ENCODE measurements around the gene PDZRN4.
"Not testable (repeated sequence)": the region's sequence is repeated elsewhere in the genome, so short reads cannot be mapped to it uniquely, and the experiment has no call there.

Gene PDZRN4

GRCh38 chr12:41228066-41228820 lies 40.1 kb downstream of the PDZRN4 start:
- Mint-ChIP-seq H3K4me3 (no peak overlapping the region), H3K27ac (no peak overlapping the region), H3K9me3 (no peaks in the 10 kb centered on the region), H3K36me3 (ENCODE audit: low read depth) (no peaks in the 10 kb centered on the region), H3K27me3 (ENCODE audit: low read depth) (no peaks in the 10 kb centered on the region), H3K4me1 (ENCODE audit: low read depth) (no peaks in the 10 kb centered on the region)
- DNase-seq (ENCODE audit: low spot score) = no peak

- no peak overlapping the region for H3K27ac Mint-ChIP-seq
- no peaks in the 10 kb centered on the region for H3K27me3 Mint-ChIP-seq (ENCODE audit: low read depth)
- H3K9me3 Mint-ChIP-seq = no peaks in the 10 kb centered on the region
- H3K4me3 Mint-ChIP-seq = no peak overlapping the region
- DNase-seq (ENCODE audit: low spot score) = no peak
- H3K4me1 Mint-ChIP-seq (ENCODE audit: low read depth) = no peaks in the 10 kb centered on the region
- H3K36me3 Mint-ChIP-seq (ENCODE audit: low read depth) = no peaks in the 10 kb centered on the region
Observed at GRCh38 chr12:41230756-41231155, 42.6 kb downstream of the PDZRN4 start.

- DNase-seq (ENCODE audit: low spot score) = no peak
- no peaks in the 10 kb centered on the region for H3K36me3 Mint-ChIP-seq (ENCODE audit: low read depth)
- H3K4me3 Mint-ChIP-seq = no peak overlapping the region
- H3K9me3 Mint-ChIP-seq = no peaks in the 10 kb centered on the region
- no peak overlapping the region for H3K27ac Mint-ChIP-seq
- H3K27me3 Mint-ChIP-seq (ENCODE audit: low read depth) = no peaks in the 10 kb centered on the region
- H3K4me1 Mint-ChIP-seq (ENCODE audit: low read depth) = no peaks in the 10 kb centered on the region
Observed at GRCh38 chr12:41234692-41235091, 46.6 kb downstream of the PDZRN4 start.

DNA sequence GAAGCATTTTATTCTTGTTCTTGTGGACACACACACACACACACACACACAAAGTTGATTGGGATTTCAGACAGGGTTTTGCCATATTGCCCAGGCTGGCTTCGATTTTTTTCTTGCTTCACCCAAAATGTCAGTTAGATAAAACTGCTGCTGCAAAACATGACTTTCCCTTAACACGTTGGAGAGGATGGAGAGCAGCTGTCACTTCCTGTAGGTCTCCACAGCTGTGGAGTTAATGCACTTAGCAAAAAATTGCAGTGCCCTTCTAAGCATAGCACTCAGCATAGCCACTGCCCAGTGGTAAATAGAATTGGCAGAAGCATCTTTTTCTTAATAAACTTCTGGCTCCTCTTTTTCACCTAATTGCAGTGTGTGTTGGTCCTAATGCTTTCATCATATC lies 54.5 kb downstream of the PDZRN4 start:
- Mint-ChIP-seq H3K27me3 (ENCODE audit: low read depth) (no peaks in the 10 kb centered on the region), H3K9me3 (no peaks in the 10 kb centered on the region), H3K4me1 (ENCODE audit: low read depth) (no peaks in the 10 kb centered on the region), H3K27ac (no peak overlapping the region), H3K4me3 (no peak overlapping the region), H3K36me3 (ENCODE audit: low read depth) (no peaks in the 10 kb centered on the region)
- no peak for DNase-seq (ENCODE audit: low spot score)

- Mint-ChIP-seq H3K4me1 (ENCODE audit: low read depth) (no peaks in the 10 kb centered on the region), H3K36me3 (ENCODE audit: low read depth) (no peaks in the 10 kb centered on the region), H3K4me3 (no peak overlapping the region), H3K27me3 (ENCODE audit: low read depth) (no peaks in the 10 kb centered on the region), H3K27ac (no peak overlapping the region), H3K9me3 (no peaks in the 10 kb centered on the region)
- no peak for DNase-seq (ENCODE audit: low spot score)
Observed at GRCh38 chr12:41248391-41248790, 60.3 kb downstream of the PDZRN4 start.

DNA sequence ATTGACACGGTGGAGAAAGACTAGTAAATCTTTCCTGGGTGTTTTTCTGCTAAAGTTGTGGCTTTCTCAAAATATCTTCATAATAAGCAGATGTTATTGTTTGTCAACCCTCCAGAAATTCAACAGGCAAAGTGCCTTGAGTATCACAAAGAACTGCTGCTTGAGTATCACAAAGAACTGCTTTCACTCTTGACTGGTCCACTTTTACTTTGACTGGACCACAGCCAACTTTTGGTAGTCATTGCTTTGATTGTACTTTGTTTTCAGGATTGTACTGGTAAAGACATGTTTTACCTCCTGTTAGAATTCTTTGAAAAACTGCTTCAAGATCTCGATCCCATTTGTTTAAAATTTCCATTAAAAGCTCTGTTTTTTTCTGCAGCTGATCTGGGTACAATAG lies 62.6 kb downstream of the PDZRN4 start:
- Mint-ChIP-seq H3K4me3 (no peak overlapping the region), H3K27me3 (ENCODE audit: low read depth) (no peaks in the 10 kb centered on the region), H3K27ac (no peak overlapping the region), H3K4me1 (ENCODE audit: low read depth) (no peaks in the 10 kb centered on the region), H3K9me3 (no peaks in the 10 kb centered on the region), H3K36me3 (ENCODE audit: low read depth) (no peaks in the 10 kb centered on the region)
- DNase-seq (ENCODE audit: low spot score) = no peak

DNA sequence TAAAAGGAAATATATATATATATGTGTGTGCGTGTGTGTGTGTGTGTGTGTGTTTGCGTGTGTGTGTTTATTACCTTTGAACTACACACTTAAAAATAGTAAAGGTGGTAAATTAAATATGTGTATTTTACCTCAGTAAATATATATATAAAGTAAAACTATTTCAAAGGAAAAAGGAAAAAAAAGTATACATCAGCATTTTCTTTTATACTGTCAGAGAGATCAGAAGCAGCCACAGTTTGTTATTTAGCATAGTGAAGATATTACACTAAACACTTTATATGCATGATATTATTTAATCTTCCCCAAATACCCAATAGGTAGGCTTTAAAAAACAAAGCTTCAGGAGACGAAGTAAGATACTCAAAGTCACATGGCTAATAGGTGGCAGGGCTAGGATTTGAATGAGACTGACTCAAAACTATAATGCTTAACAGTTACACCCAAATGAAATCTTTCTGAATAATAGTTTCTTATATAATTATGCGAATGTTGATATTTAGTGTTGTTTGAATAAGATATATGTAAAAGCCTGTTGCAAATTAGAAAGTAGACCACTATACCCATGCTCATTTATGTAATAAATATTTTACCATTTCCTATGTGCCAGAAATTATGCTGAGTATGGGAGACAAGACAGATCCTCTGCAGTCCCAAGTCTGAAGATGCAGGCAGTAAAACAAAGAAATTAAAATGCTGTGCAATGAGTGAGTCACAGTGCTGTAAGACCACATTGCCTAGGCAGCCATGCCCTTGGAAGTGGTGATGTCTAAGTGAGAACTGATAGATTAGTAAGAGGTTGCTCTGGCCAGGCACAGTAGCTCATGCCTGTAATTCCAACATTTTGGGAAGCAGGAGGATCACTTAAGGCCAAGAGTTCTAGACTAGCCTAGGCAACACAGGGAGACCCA lies 66.1 kb downstream of the PDZRN4 start:
- DNase-seq (ENCODE audit: low spot score) = no peak
- Mint-ChIP-seq H3K4me1 (ENCODE audit: low read depth) (no peaks in the 10 kb centered on the region), H3K9me3 (no peaks in the 10 kb centered on the region), H3K27me3 (ENCODE audit: low read depth) (no peaks in the 10 kb centered on the region), H3K36me3 (ENCODE audit: low read depth) (no peaks in the 10 kb centered on the region), H3K27ac (no peak overlapping the region), H3K4me3 (no peak overlapping the region)

DNA sequence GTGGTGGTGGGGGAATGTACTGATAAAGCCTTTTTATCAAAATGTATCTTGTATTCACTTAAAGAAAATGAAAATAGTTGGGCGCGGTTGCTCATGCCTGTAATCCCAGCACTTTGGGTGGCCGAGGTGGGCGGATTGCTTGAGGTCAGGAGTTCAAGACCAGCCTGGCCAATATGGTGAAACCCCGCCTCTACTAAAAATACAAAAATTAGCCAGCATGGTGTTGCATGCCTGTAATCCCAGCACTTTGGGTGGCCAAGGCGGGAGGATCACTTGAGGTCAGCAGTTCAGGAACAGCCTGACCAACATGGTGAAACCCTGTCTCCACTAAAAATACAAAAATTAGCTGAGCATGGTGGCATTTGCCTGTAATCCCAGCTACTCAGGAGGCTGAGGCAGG lies 75.1 kb downstream of the PDZRN4 start:
- H3K4me1 Mint-ChIP-seq (ENCODE audit: low read depth); H3K36me3 Mint-ChIP-seq (ENCODE audit: low read depth); H3K4me3 Mint-ChIP-seq; DNase-seq (ENCODE audit: low spot score); H3K27ac Mint-ChIP-seq; H3K9me3 Mint-ChIP-seq; H3K27me3 Mint-ChIP-seq (ENCODE audit: low read depth): not testable (repeated sequence)

GRCh38 chr12:41264281-41264680 lies 76.2 kb downstream of the PDZRN4 start:
- H3K27ac Mint-ChIP-seq = no peak overlapping the region
- no peaks in the 10 kb centered on the region for H3K27me3 Mint-ChIP-seq (ENCODE audit: low read depth)
- H3K4me3 Mint-ChIP-seq = no peak overlapping the region
- no peaks in the 10 kb centered on the region for H3K36me3 Mint-ChIP-seq (ENCODE audit: low read depth)
- H3K4me1 Mint-ChIP-seq (ENCODE audit: low read depth) = no peaks in the 10 kb centered on the region
- no peak for DNase-seq (ENCODE audit: low spot score)
- H3K9me3 Mint-ChIP-seq = no peaks in the 10 kb centered on the region

DNA sequence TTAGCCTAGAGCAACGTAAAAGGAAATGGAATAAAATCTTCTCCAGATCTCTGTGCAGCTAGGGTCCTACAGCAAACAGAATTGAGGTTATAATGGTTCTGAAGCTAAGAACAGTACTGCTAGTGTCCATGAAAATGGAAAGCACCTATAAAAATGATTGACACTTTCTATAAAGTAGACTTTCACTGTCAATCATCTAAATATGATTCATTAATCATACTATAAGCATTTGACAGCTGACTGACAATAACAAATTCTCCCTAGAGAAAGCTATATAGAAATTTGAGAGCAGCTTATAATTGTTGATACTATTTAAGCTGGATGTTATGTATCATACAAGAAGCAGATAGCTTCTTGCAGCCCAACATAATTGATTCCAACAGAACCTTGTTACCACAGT lies 80.9 kb downstream of the PDZRN4 start:
- Mint-ChIP-seq H3K27ac (no peak overlapping the region), H3K27me3 (ENCODE audit: low read depth) (no peaks in the 10 kb centered on the region), H3K4me3 (no peak overlapping the region), H3K4me1 (ENCODE audit: low read depth) (no peaks in the 10 kb centered on the region), H3K36me3 (ENCODE audit: low read depth) (no peaks in the 10 kb centered on the region), H3K9me3 (no peaks in the 10 kb centered on the region)
- DNase-seq (ENCODE audit: low spot score) = no peak

- no peaks in the 10 kb centered on the region for H3K4me1 Mint-ChIP-seq (ENCODE audit: low read depth)
- H3K36me3 Mint-ChIP-seq (ENCODE audit: low read depth) = no peaks in the 10 kb centered on the region
- no peak overlapping the region for H3K27ac Mint-ChIP-seq
- no peaks in the 10 kb centered on the region for H3K9me3 Mint-ChIP-seq
- DNase-seq (ENCODE audit: low spot score) = no peak
- H3K27me3 Mint-ChIP-seq (ENCODE audit: low read depth) = no peaks in the 10 kb centered on the region
- no peak overlapping the region for H3K4me3 Mint-ChIP-seq
Observed at GRCh38 chr12:41271489-41271888, 83.4 kb downstream of the PDZRN4 start.

DNA sequence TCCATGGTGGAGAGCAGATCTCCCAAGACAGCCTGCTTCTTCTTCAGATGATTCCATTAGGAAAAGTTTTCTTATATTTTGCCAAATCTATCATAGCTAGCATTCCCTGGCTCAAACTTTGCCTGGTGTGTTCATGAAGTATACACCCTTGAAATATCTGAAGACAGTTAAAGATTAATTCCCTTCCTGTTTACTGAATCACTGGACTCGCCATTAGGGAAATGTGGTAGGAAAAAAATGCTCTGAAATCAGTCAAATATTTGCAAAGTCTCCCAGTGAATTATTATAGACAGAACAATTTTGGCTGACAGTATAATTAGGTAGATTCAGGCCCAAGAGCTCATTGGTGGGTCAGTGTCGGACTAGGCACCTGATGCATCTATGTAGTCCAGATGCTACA lies 86.5 kb downstream of the PDZRN4 start:
- no peaks in the 10 kb centered on the region for H3K9me3 Mint-ChIP-seq
- no peak overlapping the region for H3K27ac Mint-ChIP-seq
- H3K36me3 Mint-ChIP-seq (ENCODE audit: low read depth) = no peaks in the 10 kb centered on the region
- no peaks in the 10 kb centered on the region for H3K4me1 Mint-ChIP-seq (ENCODE audit: low read depth)
- DNase-seq (ENCODE audit: low spot score) = no peak
- H3K4me3 Mint-ChIP-seq = no peak overlapping the region
- H3K27me3 Mint-ChIP-seq (ENCODE audit: low read depth) = no peaks in the 10 kb centered on the region

DNA sequence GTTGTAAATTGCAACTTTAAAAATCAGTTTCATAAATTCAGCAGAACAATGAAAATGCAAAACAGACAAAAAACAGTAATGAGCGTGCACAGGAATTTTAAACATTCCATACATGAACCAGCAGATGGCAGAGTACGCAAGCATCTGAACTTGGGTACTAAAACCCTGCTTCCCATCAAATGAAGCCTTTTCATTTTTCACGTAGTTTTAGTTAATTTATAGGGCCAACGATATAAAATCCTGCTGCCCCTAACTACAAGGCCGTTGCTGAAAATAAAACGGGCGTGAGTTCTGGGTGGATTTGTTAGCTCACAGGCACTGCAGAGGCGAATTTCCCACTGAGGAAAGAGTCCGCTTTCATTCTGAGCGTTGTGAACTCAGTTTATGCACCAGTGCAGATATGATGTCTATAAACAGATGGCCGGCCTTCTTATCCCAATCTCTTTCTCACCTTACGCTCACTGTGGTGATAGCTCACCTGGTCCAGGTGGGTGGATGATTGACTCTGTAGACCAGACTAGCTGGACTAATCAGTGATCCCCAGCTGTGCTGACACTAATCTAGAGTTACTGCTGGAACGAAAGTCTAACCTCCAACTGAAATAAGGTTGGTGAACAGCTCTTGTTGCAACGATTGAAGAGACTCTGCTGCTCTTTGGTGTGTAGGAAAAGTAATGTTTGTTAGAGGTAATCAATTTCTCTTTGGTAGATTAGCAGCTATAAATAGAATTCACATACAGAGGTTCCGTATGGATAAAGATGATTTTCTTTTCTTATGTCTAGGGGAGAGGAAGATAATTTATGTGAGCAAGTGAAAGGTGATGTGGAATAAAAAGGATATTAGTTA lies 89.2 kb downstream of the PDZRN4 start:
- no peaks in the 10 kb centered on the region for H3K27me3 Mint-ChIP-seq (ENCODE audit: low read depth)
- H3K27ac Mint-ChIP-seq = no peak overlapping the region
- H3K4me1 Mint-ChIP-seq (ENCODE audit: low read depth) = no peaks in the 10 kb centered on the region

GRCh38 chr12:41277946-41278267 lies 89.8 kb downstream of the PDZRN4 start:
- H3K27me3 Mint-ChIP-seq (ENCODE audit: low read depth) = no peaks in the 10 kb centered on the region
- H3K4me3 Mint-ChIP-seq = no peak overlapping the region
- no peaks in the 10 kb centered on the region for H3K4me1 Mint-ChIP-seq (ENCODE audit: low read depth)
- DNase-seq (ENCODE audit: low spot score) = no peak
- H3K36me3 Mint-ChIP-seq (ENCODE audit: low read depth) = no peaks in the 10 kb centered on the region
- no peak overlapping the region for H3K27ac Mint-ChIP-seq
- no peaks in the 10 kb centered on the region for H3K9me3 Mint-ChIP-seq

More for the DNA sequence above, 89.2 kb downstream of the PDZRN4 start:
- Mint-ChIP-seq H3K4me3 (no peak overlapping the region), H3K36me3 (ENCODE audit: low read depth) (no peaks in the 10 kb centered on the region), H3K9me3 (no peaks in the 10 kb centered on the region)
- DNase-seq (ENCODE audit: low spot score) = no peak
